PC-3 (cell line): ENCODE data around the gene ADAMTS17. TPM values are rescaled to one million over a fixed set of nuclear protein-coding genes. Genes with fewer than 3 reads are reported as not detected.
A peak's percentile ranks its signal among the peaks of the same experiment; 100 is the strongest.

Source experiments
- ATAC-seq: fragments of 200-7000 bp; cut with Tn5 transposase; 2 replicates; pipeline ENCODE4 v1.9.1; 2020; ENCODE audit warnings: mild to moderate bottlenecking, moderate library complexity
- BruUV-seq: library from RNA; stranded (reverse); fragments of 400-500 nt; replicated peaks from 2 replicates; lab custom pipeline; 2021; lab: Mats Ljungman, UMichigan
- CTCF ChIA-PET: fragments of 300-600 bp; sonication (Branson Sonifier 250); formaldehyde crosslinking; loops from one replicate; lab custom pipeline; 2022; ENCODE audit warnings: antibody characterized with exemption; lab: Charles Lee
- POLR2A ChIA-PET: fragments of 300-600 bp; sonication (Branson Sonifier 250); formaldehyde crosslinking; loops from one replicate; lab custom pipeline; 2022; ENCODE audit warnings: antibody characterized with exemption; ENCODE audit not compliant: unreplicated experiment; lab: Charles Lee
- DNase-seq: peaks from one replicate; pipeline ENCODE4 v3.0.0-alpha.2; 2015
- H2AFZ ChIP-seq: fragments of 300-600 bp; sonication (generic); 2 replicates; pipeline ENCODE4 v1.6.0; 2016; ENCODE audit warnings: antibody characterized with exemption, low read length
- H3F3A ChIP-seq: fragments of 300-600 bp; sonication (generic); one replicate; pipeline ENCODE4 v1.6.0; 2017; ENCODE audit warnings: antibody characterized with exemption, low read length, control low read depth, mild to moderate bottlenecking; ENCODE audit not compliant: unreplicated experiment
- H3K27ac ChIP-seq: fragments of 300-600 bp; sonication (generic); 2 replicates; pipeline ENCODE4 v1.5.1; 2016; ENCODE audit warnings: mild to moderate bottlenecking, low read length
- H3K27me3 ChIP-seq: fragments of 300-600 bp; sonication (generic); 2 replicates; pipeline ENCODE4 v1.6.1; 2016; ENCODE audit warnings: low read length, mixed read lengths
- H3K36me3 ChIP-seq: fragments of 300-600 bp; sonication (generic); 2 replicates; pipeline ENCODE4 v1.6.1; 2016; ENCODE audit warnings: low read depth, mixed run types, low read length, mixed read lengths
- H3K4me1 ChIP-seq: fragments of 300-600 bp; sonication (generic); 2 replicates; pipeline ENCODE4 v1.5.1; 2016; ENCODE audit warnings: low read length; ENCODE audit not compliant: insufficient read depth
- H3K4me2 ChIP-seq: fragments of 300-600 bp; sonication (generic); 2 replicates; pipeline ENCODE4 v1.6.0; 2016; ENCODE audit warnings: low read length
- H3K4me3 ChIP-seq: fragments of 300-600 bp; sonication (generic); 2 replicates; pipeline ENCODE4 v1.5.1; 2016; ENCODE audit warnings: mild to moderate bottlenecking, low read length, mixed read lengths
- H3K79me2 ChIP-seq: fragments of 300-600 bp; sonication (generic); 2 replicates; pipeline ENCODE4 v1.6.1; 2017; ENCODE audit warnings: low read length, mixed read lengths
- H3K9ac ChIP-seq: fragments of 300-600 bp; sonication (generic); 2 replicates; pipeline ENCODE4 v1.6.0; 2016; ENCODE audit warnings: mild to moderate bottlenecking, low read length
- H3K9me2 ChIP-seq: fragments of 300-600 bp; sonication (generic); replicated peaks from 2 replicates; pipeline ENCODE4 v1.6.1; 2016; ENCODE audit warnings: mixed run types, low read length, mixed read lengths
- H3K9me3 ChIP-seq: fragments of 300-600 bp; sonication (generic); 2 replicates; pipeline ENCODE4 v1.6.1; 2016; ENCODE audit warnings: low read length, mixed read lengths
- H4K20me1 ChIP-seq: fragments of 300-600 bp; sonication (generic); 2 replicates; pipeline ENCODE4 v1.6.1; 2016; ENCODE audit warnings: low read length, mixed read lengths
- CTCF ChIP-seq: fragments of 300-600 bp; sonication (generic); conservative IDR thresholded peaks from 2 replicates; pipeline ENCODE4 v1.5.1; 2017; ENCODE audit warnings: antibody characterized with exemption, low read depth, mild to moderate bottlenecking, low read length
- EZH2 ChIP-seq: fragments of 300-600 bp; sonication (generic); IDR thresholded peaks from one replicate; pipeline ENCODE4 v1.6.1; 2017; ENCODE audit warnings: antibody characterized with exemption, mild to moderate bottlenecking, low read length; ENCODE audit not compliant: unreplicated experiment
- EZH2phosphoT487 ChIP-seq: fragments of 300-600 bp; sonication (generic); IDR thresholded peaks from 2 replicates; pipeline ENCODE4 v1.6.1; 2018; ENCODE audit warnings: mild to moderate bottlenecking, antibody characterized with exemption, low read length, borderline replicate concordance
- intact Hi-C: fragments of 100-400 bp; cut with micrococcal nuclease; formaldehyde crosslinking; loops from 2 replicates; pipeline ENCODE4 v1.9.0; 2023
- total RNA-seq: library from RNA; depleted of rRNA; stranded (reverse); fragments of >200 nt; gene quantifications from 2 replicates; pipeline ENCODE4 v1.2.3, GENCODE V29; 2014

The ADAMTS17 gene
- total RNA-seq, 1 experiment from 2014 or later = 6.9 TPM

GRCh38 chr15:100334905-100335304 lies 6.9 kb downstream of the ADAMTS17 start:
- no peaks in the 10 kb centered on the region for H3K36me3 ChIP-seq
- no peak overlapping the region for H2AFZ ChIP-seq
- H3K27ac ChIP-seq = no peak overlapping the region
- H3K4me3 ChIP-seq = no peak overlapping the region
- POLR2A ChIA-PET = no interaction called here
- no peak overlapping the region for H3K4me2 ChIP-seq
- H3K9me2 ChIP-seq = no peaks in the 10 kb centered on the region
- H3K27me3 ChIP-seq = no peaks in the 10 kb centered on the region
- H3K9me3 ChIP-seq = no peaks in the 10 kb centered on the region
- TF ChIP-seq CTCF (0 out of 2 replicates have a peak, but pooled peaks have one; percentile 12), EZH2 (no peak)
- intact Hi-C loops = no loop called here
- no peak overlapping the region for H3K9ac ChIP-seq
- ATAC-seq = no peak
- no peaks in the 10 kb centered on the region for H4K20me1 ChIP-seq
- CTCF ChIA-PET = no interaction called here
- H3K79me2 ChIP-seq = no peaks in the 10 kb centered on the region
- no TSS peak for BruUV-seq
- H3F3A ChIP-seq = no peaks in the 10 kb centered on the region
- H3K4me1 ChIP-seq = peaks cover 11% of the 10 kb centered on the region
- DNase-seq = no peak

- H3K9me3 ChIP-seq = no peaks in the 10 kb centered on the region
- no peaks in the 10 kb centered on the region for H3K79me2 ChIP-seq
- no peaks in the 10 kb centered on the region for H4K20me1 ChIP-seq
- BruUV-seq = no TSS peak
- TF ChIP-seq EZH2phosphoT487 (no peak), EZH2 (no peak), CTCF (no peak)
- H3K4me3 ChIP-seq = no peak overlapping the region
- no peaks in the 10 kb centered on the region for H3K36me3 ChIP-seq
- no peaks in the 10 kb centered on the region for H3F3A ChIP-seq
- H3K27ac ChIP-seq = no peak overlapping the region
- H3K9me2 ChIP-seq = no peaks in the 10 kb centered on the region
- POLR2A ChIA-PET = no interaction called here
- H2AFZ ChIP-seq = no peak overlapping the region
- no peaks in the 10 kb centered on the region for H3K27me3 ChIP-seq
- peaks cover 7% of the 10 kb centered on the region; the same call in 1 of the 2 replicates for H3K4me1 ChIP-seq
- no peak overlapping the region for H3K4me2 ChIP-seq
- no peak overlapping the region for H3K9ac ChIP-seq
- intact Hi-C loops = no loop called here
- ATAC-seq (no peak), DNase-seq (no peak)
- CTCF ChIA-PET = no interaction called here
These were observed 7.3 kb downstream of the ADAMTS17 start for GRCh38 chr15:100334456-100334855.

- H3K27me3 ChIP-seq = no peaks in the 10 kb centered on the region
- no peak overlapping the region for H3K4me3 ChIP-seq
- H3K36me3 ChIP-seq = no peaks in the 10 kb centered on the region
- DNase-seq (no peak), ATAC-seq (no peak)
- H3K79me2 ChIP-seq = no peaks in the 10 kb centered on the region
- no peak overlapping the region for H2AFZ ChIP-seq
- POLR2A ChIA-PET = no interaction called here
- H3F3A ChIP-seq = no peaks in the 10 kb centered on the region
- H3K4me1 ChIP-seq = peaks cover 4% of the 10 kb centered on the region; the same call in 1 of the 2 replicates
- no peaks in the 10 kb centered on the region for H3K9me2 ChIP-seq
- TF ChIP-seq EZH2phosphoT487 (no peak), EZH2 (no peak), CTCF (no peak)
- intact Hi-C loops = no loop called here
- CTCF ChIA-PET = no interaction called here
- H4K20me1 ChIP-seq = no peaks in the 10 kb centered on the region
- H3K4me2 ChIP-seq = no peak overlapping the region
- no TSS peak for BruUV-seq
- no peak overlapping the region for H3K27ac ChIP-seq
- H3K9ac ChIP-seq = no peak overlapping the region
- H3K9me3 ChIP-seq = no peaks in the 10 kb centered on the region
These were observed 7.8 kb downstream of the ADAMTS17 start for GRCh38 chr15:100334015-100334414.
